Left ventricle myocardium inferior (tissue), 1 donor: ENCODE measurements around the gene ESYT2. TPM values are rescaled to one million over a fixed set of nuclear protein-coding genes. Genes with fewer than 3 reads are reported as not detected.

ENCODE experiments used
- DNase-seq: peaks from one replicate; pipeline ENCODE4 v3.0.0-alpha.2; 2020
- H3K27ac ChIP-seq: fragments of 200-600 bp; replicated peaks from 2 replicates; pipeline ENCODE4 v1.8.0; 2021
- H3K27me3 ChIP-seq: fragments of 200-600 bp; 2 replicates; pipeline ENCODE4 v1.8.0; 2021; ENCODE audit warnings: low read depth
- H3K36me3 ChIP-seq: fragments of 200-600 bp; 2 replicates; pipeline ENCODE4 v1.8.0; 2021
- H3K4me1 ChIP-seq: fragments of 200-600 bp; 2 replicates; pipeline ENCODE4 v1.8.0; 2021
- H3K4me3 ChIP-seq: fragments of 200-600 bp; 2 replicates; pipeline ENCODE4 v1.8.0; 2021; ENCODE audit warnings: mild to moderate bottlenecking, moderate library complexity
- H3K9me3 ChIP-seq: fragments of 200-600 bp; replicated peaks from 2 replicates; pipeline ENCODE4 v1.8.0; 2021
- intact Hi-C: fragments of 100-400 bp; cut with micrococcal nuclease; formaldehyde crosslinking; loops from one replicate; pipeline ENCODE4 v1.11.0; 2022
- total RNA-seq: library from RNA; stranded (reverse); fragmentation: NEBNext Ultra II Directional; extraction: Animal tissue kit (Norgen Biotek cat#: 25700); gene quantifications from one replicate; pipeline ENCODE4 v1.2.1, GENCODE V29; 2021
- TF ChIP-seq, protein P1 (sequence below): fragments of 200-600 bp; IDR thresholded peaks from 2 replicates; pipeline ENCODE4 v1.8.0; 2021; ENCODE audit warnings: antibody characterized with exemption, mild to moderate bottlenecking, borderline replicate concordance
- donor health status: DM: no; HTN: yes; CAD: no; lungs with severe emphysema.

ESYT2 gene
- total RNA-seq, 1 donor from 2014 or later, result 41.1 TPM

DNA sequence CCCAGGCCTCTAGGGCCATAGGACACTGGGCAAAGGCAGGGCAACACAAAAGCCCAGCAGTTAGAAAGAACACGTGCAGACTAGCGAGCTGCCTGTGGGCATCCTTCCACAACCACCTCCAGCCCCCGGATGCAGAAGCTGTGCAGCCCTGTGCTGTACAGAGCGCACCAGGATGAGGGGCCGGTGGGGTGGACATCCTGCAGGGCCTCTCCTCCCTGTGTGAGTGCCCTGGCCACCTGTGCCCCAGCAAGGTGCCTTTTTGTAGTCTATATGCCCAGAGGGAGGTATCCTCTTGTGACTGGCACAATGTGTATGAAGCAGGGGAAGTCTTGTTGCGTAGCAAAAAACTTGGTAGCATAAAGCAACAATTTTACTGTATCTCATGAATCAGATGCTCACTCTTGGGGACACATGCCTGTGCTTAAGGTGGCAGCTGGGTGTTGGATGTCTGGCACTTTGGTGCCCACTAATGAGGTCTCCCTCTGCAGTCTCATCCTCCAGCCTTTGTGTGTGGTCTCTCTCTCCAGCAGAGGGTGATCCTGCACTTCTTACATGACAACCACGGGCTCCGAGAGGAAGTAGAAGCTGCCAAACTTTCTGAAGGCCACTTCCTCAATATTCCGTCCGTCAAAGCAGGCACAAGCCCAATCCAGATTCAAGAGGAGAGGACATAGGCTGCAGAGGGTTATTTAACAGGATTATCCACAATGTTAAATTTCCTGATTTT lies 133.4 kb downstream of the ESYT2 start:
- Histone ChIP-seq H3K36me3 (peaks cover 3% of the 10 kb centered on the region), H3K4me1 (peaks cover 12% of the 10 kb centered on the region), H3K27ac (peak overlapping the region; percentile 65), H3K27me3 (no peaks in the 10 kb centered on the region), H3K4me3 (peak overlapping the region; percentile 15), H3K9me3 (no peaks in the 10 kb centered on the region)
- TF ChIP-seq, protein P1, sequence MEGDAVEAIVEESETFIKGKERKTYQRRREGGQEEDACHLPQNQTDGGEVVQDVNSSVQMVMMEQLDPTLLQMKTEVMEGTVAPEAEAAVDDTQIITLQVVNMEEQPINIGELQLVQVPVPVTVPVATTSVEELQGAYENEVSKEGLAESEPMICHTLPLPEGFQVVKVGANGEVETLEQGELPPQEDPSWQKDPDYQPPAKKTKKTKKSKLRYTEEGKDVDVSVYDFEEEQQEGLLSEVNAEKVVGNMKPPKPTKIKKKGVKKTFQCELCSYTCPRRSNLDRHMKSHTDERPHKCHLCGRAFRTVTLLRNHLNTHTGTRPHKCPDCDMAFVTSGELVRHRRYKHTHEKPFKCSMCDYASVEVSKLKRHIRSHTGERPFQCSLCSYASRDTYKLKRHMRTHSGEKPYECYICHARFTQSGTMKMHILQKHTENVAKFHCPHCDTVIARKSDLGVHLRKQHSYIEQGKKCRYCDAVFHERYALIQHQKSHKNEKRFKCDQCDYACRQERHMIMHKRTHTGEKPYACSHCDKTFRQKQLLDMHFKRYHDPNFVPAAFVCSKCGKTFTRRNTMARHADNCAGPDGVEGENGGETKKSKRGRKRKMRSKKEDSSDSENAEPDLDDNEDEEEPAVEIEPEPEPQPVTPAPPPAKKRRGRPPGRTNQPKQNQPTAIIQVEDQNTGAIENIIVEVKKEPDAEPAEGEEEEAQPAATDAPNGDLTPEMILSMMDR, result peak; percentile 79
- peak; percentile 38 for DNase-seq
- intact Hi-C loops, result loop anchor here (5.0 kb wide), 1 partner anchor 281 kb away; no protein-coding TSS in a partner anchor

DNA sequence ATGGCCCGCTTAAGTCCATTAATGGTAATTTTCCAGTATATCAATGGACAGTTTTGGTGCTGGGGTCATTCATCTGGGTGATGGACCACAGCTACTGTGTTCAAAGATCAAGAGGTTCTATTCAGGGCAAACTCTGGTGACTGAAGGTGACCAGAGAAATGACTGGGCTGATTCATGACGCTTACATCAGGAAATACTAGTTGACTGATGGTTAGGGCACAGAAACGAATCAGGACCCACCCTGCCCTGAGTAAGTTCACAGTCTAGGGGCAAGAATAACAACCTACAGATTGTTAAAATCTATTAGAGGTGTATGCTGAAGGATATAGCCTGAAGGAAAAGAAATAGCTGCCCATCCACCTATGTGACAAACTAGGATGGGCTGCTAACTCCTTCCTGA lies 134.3 kb downstream of the ESYT2 start:
- no peak overlapping the region for H3K4me3 ChIP-seq
- intact Hi-C loops, result loop anchor here (5.0 kb wide), 1 partner anchor 282 kb away; no protein-coding TSS in a partner anchor
- H3K4me1 ChIP-seq, result peaks cover 12% of the 10 kb centered on the region
- H3K27ac ChIP-seq, result no peak overlapping the region
- no peaks in the 10 kb centered on the region for H3K9me3 ChIP-seq
- no peaks in the 10 kb centered on the region for H3K27me3 ChIP-seq
- no peak for DNase-seq
- H3K36me3 ChIP-seq, result peaks cover 8% of the 10 kb centered on the region
- TF ChIP-seq, protein P1, result no peak

DNA sequence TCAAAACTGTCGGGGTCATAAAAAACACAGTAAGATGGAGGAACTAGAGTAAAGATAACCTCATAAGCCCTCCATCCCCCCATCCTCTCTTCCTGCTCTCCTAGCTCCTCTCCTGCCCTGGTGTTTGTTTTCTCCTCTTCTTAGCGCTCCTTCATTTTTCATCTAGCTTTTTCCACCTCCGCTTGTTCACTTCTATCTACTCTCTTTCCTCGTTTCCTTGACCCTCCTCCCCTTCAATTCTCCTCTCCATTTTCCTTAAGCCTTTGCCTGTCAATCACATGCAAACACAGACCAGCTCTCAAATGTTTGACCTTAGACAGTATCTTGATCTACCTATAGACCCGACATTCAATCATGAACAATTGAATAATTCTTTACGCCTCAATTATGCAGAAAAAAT lies 134.7 kb downstream of the ESYT2 start:
- H3K27me3 ChIP-seq, result no peaks in the 10 kb centered on the region
- no peak overlapping the region for H3K27ac ChIP-seq
- DNase-seq, result no peak
- no peak overlapping the region for H3K4me3 ChIP-seq
- H3K9me3 ChIP-seq, result no peaks in the 10 kb centered on the region
- intact Hi-C loops, result loop anchor here (5.0 kb wide), 1 partner anchor 283 kb away; no protein-coding TSS in a partner anchor
- TF ChIP-seq, protein P1, result no peak
- peaks cover 9% of the 10 kb centered on the region for H3K36me3 ChIP-seq
- peaks cover 12% of the 10 kb centered on the region for H3K4me1 ChIP-seq

DNA sequence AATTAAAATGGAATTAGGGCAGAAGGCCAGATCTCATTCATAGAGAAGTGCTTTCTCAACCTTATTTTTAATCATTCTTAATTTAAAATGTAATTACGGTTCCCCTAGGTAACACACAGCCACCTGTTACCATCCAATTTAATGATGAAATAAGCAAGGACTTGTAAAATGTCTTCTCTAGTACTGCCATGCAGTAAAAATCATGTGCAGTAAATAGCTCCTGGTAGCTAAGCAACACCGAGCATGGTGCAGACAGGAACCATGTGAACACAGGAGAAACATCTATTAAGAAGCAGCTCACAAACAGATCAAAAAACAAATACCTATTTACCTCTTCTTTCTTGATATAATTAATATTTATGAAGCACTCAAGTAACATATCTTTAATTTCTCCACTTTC lies 139.8 kb downstream of the ESYT2 start:
- H3K9me3 ChIP-seq, result no peaks in the 10 kb centered on the region
- H3K27ac ChIP-seq, result no peak overlapping the region
- H3K27me3 ChIP-seq, result no peaks in the 10 kb centered on the region
- peaks cover 43% of the 10 kb centered on the region for H3K36me3 ChIP-seq
- TF ChIP-seq, protein P1, result no peak
- intact Hi-C loops, result no loop called here
- no peak for DNase-seq
- no peaks in the 10 kb centered on the region for H3K4me1 ChIP-seq
- no peak overlapping the region for H3K4me3 ChIP-seq

DNA sequence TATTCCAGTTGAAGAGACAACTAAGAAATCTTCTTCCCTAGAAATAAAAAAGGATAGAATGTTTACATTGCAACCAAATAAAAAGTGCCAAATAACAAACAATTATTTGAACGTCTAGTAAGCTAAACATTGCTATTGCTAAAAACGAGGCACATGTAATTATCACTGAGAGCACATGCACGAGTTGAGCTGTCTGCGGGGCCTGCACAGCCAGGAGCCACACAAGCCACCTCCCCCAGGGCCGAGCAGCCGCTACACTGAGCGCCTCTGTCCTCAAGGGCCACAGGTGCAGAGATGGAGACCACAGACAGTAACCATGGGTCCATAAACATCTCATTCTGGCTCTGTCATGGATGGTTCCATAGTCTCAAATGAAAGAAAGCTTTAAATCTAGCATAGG lies 141.9 kb downstream of the ESYT2 start:
- Histone ChIP-seq H3K4me3 (no peak overlapping the region), H3K27ac (no peak overlapping the region), H3K27me3 (no peaks in the 10 kb centered on the region), H3K36me3 (peaks cover 43% of the 10 kb centered on the region), H3K9me3 (no peaks in the 10 kb centered on the region), H3K4me1 (no peaks in the 10 kb centered on the region)
- no peak for DNase-seq
- intact Hi-C loops, result no loop called here
- TF ChIP-seq, protein P1, result no peak
